K562 (cell line): ENCODE results near the gene GABRA4. TPM values are rescaled to one million over a fixed set of nuclear protein-coding genes. Genes with fewer than 3 reads are reported as not detected.

Experiments
- ATAC-seq: fragments of 200-7000 bp; cut with Tn5 transposase; 3 replicates; pipeline ENCODE4 v1.9.1; 2020; ENCODE audit warnings: moderate library complexity
- BruUV-seq: library from RNA; stranded (reverse); fragments of 400-500 nt; replicated peaks from 2 replicates; lab custom pipeline; 2021; lab: Mats Ljungman, UMichigan
- CTCF ChIA-PET: fragments of 300-600 bp; formaldehyde crosslinking; extraction: SDS; loops from one replicate; lab custom pipeline; 2021; ENCODE audit warnings: low intra/inter-chr PET ratio; lab: Yijun Ruan, JAX
- POLR2A ChIA-PET: fragments of 300-600, 350-650 bp; sonication (Branson Sonifier 250); formaldehyde crosslinking; extraction: SDS; loops from one replicate; lab custom pipeline; 2021; ENCODE audit warnings: antibody characterized with exemption, inconsistent platforms; lab: Yijun Ruan, JAX
- DNase-seq, 4 experiments: peaks; one replicate each; pipeline versions ENCODE4 v3.0.0 to v3.0.0-alpha.2; 2011 to 2018; ENCODE audit warnings: low spot score in 3 of 4, mixed read lengths in 3 of 4; ENCODE audit errors: extremely low read depth in 1 of 4
- FAIRE-seq: peaks from 2 replicates; lab custom pipeline; 2011; peaks lifted over from hg19 to GRCh38; lab: Jason Lieb, UNC
- H2AFZ ChIP-seq: 2 replicates; pipeline ENCODE4 v1.6.0; 2011; ENCODE audit warnings: low read depth, low read length, control low read depth, inconsistent platforms
- H3K27ac ChIP-seq: fragments of 200-600 bp; 3 replicates; pipeline ENCODE4 v1.8.0; 2011; ENCODE audit warnings: low read depth, mild to moderate bottlenecking, control low read depth, inconsistent platforms, low read length, moderate library complexity, mixed read lengths; ENCODE audit errors: extremely low read depth
- H3K27me3 ChIP-seq, 2 experiments: fragments of 300-600 bp in 1 of 2; 2 replicates in 1 of 2; 3 replicates in 1 of 2; pipeline versions ENCODE4 v1.6.0 to v1.8.0; 2011; ENCODE audit warnings: inconsistent platforms in 2 of 2, low read length in 2 of 2, mild to moderate bottlenecking in 1 of 2, mixed read lengths in 1 of 2, moderate library complexity in 1 of 2; ENCODE audit not compliant: control insufficient read depth in 2 of 2, insufficient read depth in 2 of 2
- H3K36me3 ChIP-seq: fragments of 300-600 bp; 3 replicates; pipeline ENCODE4 v1.8.0; 2011; ENCODE audit warnings: mild to moderate bottlenecking, low read length, inconsistent platforms; ENCODE audit not compliant: control insufficient read depth, insufficient read depth
- H3K4me1 ChIP-seq, 2 experiments: fragments of 200-600 bp in 1 of 2; replicated peaks in 1 of 2; 2 replicates in 1 of 2; 3 replicates in 1 of 2; pipeline versions ENCODE4 v1.5.1 to v1.8.0; 2011; ENCODE audit warnings: inconsistent platforms in 2 of 2, low read length in 2 of 2, mild to moderate bottlenecking in 1 of 2, mixed read lengths in 1 of 2, moderate library complexity in 1 of 2; ENCODE audit not compliant: control insufficient read depth in 2 of 2, insufficient read depth in 2 of 2
- H3K4me2 ChIP-seq: 2 replicates; pipeline ENCODE4 v1.6.1; 2011; ENCODE audit warnings: low read length, control low read depth, inconsistent platforms, mixed read lengths; ENCODE audit not compliant: insufficient read depth
- H3K4me3 ChIP-seq: fragments of 200-600 bp; sonication (generic), shearing (Covaris generic); 2 replicates; pipeline ENCODE4 v1.5.1; 2016; ENCODE audit warnings: control low read depth, inconsistent platforms
- H3K79me2 ChIP-seq: fragments of 200-600 bp; 3 replicates; pipeline ENCODE4 v1.8.0; 2011; ENCODE audit warnings: low read length, inconsistent platforms; ENCODE audit not compliant: control insufficient read depth, insufficient read depth
- H3K9ac ChIP-seq, 2 experiments: 2 replicates each; pipeline versions ENCODE4 v1.6.0 to v1.6.1; 2011; ENCODE audit warnings: low read depth in 2 of 2, low read length in 2 of 2, control low read depth in 1 of 2, inconsistent platforms in 1 of 2, mild to moderate bottlenecking in 1 of 2, mixed read lengths in 1 of 2; ENCODE audit not compliant: insufficient read depth in 1 of 2
- H3K9me1 ChIP-seq: one replicate; pipeline ENCODE4 v1.6.0; 2011; ENCODE audit warnings: inconsistent platforms, mild to moderate bottlenecking, low read length, moderate library complexity; ENCODE audit not compliant: control insufficient read depth, insufficient read depth
- H3K9me3 ChIP-seq: replicated peaks from 2 replicates; pipeline ENCODE4 v1.5.1; 2011; ENCODE audit warnings: low read depth, low read length, inconsistent platforms; ENCODE audit not compliant: control insufficient read depth, insufficient read depth
- H4K20me1 ChIP-seq: replicated peaks from 2 replicates; pipeline ENCODE4 v1.6.1; 2011; ENCODE audit warnings: low read length, inconsistent platforms, mixed read lengths; ENCODE audit not compliant: control insufficient read depth, insufficient read depth
- DMBX1 ChIP-seq: fragments of 250-450 bp; sonication (Bioruptor Pico); IDR thresholded peaks from 2 replicates; pipeline ENCODE4 v1.8.0; 2022; ENCODE audit warnings: inconsistent platforms, mild to moderate bottlenecking, moderate library complexity, borderline replicate concordance
- GTF2A2 ChIP-seq: IDR thresholded peaks from 2 replicates; pipeline ENCODE4 v1.6.1; 2016; ENCODE audit warnings: mild to moderate bottlenecking, missing genetic modification characterization, missing compliant biosample characterization
- MAZ ChIP-seq, 2 experiments: fragments of 450-650 bp in 1 of 2; sonication (generic) in 1 of 2; formaldehyde crosslinking; IDR thresholded peaks in 1 of 2; conservative IDR thresholded peaks in 1 of 2; 2 replicates each; pipeline versions ENCODE4 v1.4.0 to v1.5.0; 2020; ENCODE audit warnings: mild to moderate bottlenecking in 1 of 2, missing genetic modification reagents in 1 of 2
- RB1 ChIP-seq: fragments of 450-650 bp; IDR thresholded peaks from 2 replicates; pipeline ENCODE4 v1.6.1; 2017; ENCODE audit warnings: low read depth, mild to moderate bottlenecking
- WGBS: fragments of 100-300 bp; shearing (Covaris generic); methylation state at CpG from one replicate; pipeline ENCODE4 v1.1.6; 2016; ENCODE audit warnings: low coverage, mixed read lengths; ENCODE audit not compliant: insufficient coverage; ENCODE audit errors: missing lambda C conversion rate; 5-methylcytosine and 5-hydroxymethylcytosine counted together
- in situ Hi-C: fragments of 300-500 bp; cut with MboI; formaldehyde crosslinking; loops from 4 replicates; pipeline ENCODE4 v1.15.0; 2018; ENCODE audit warnings: inconsistent platforms, mixed read lengths
- intact Hi-C: fragments of 100-400 bp; cut with micrococcal nuclease; formaldehyde crosslinking; loops from 2 replicates; pipeline ENCODE4 v1.14.2; 2022
- polyA plus RNA-seq, 8 experiments: library from polyadenylated mRNA; depleted of rRNA in 4 of 8; stranded (reverse) in 5 of 8; unstranded in 3 of 8; fragments of >200 nt; fragmentation: Nextera tagmentation in 2 of 8; fragmentation: Illumina TruSeq in 1 of 8; extraction: Ambion mirVana in 2 of 8; extraction: Trizol in 1 of 8; gene quantifications; 2 replicates each; pipeline versions ENCODE4 v1.2.1 to v1.2.3, GENCODE V29; 2011 to 2014; ENCODE audit warnings: inconsistent platforms in 1 of 8, missing spikeins in 1 of 8
- total RNA-seq, 7 experiments: library from RNA; depleted of rRNA in 6 of 7; stranded (reverse); fragments of >200 nt in 6 of 7; fragmentation: Illumina TruSeq in 2 of 7; extraction: Trizol in 2 of 7; gene quantifications; 2 replicates each; pipeline versions ENCODE4 v1.2.1 to v1.2.3, GENCODE V29; 2011 to 2021; ENCODE audit warnings: low replicate concordance in 1 of 7
- TF ChIP-seq, protein P1 (sequence below): fragments of 450-650 bp; IDR thresholded peaks from one replicate; pipeline ENCODE4 v1.6.1; 2018; ENCODE audit warnings: mild to moderate bottlenecking, moderate library complexity; ENCODE audit not compliant: partially characterized antibody

Gene GABRA4
- total and polyA plus RNA-seq, 9 of the 15 experiments (the other 6 are each of a cell fraction or from before 2014, with no cell fraction given), result not detected

DNA sequence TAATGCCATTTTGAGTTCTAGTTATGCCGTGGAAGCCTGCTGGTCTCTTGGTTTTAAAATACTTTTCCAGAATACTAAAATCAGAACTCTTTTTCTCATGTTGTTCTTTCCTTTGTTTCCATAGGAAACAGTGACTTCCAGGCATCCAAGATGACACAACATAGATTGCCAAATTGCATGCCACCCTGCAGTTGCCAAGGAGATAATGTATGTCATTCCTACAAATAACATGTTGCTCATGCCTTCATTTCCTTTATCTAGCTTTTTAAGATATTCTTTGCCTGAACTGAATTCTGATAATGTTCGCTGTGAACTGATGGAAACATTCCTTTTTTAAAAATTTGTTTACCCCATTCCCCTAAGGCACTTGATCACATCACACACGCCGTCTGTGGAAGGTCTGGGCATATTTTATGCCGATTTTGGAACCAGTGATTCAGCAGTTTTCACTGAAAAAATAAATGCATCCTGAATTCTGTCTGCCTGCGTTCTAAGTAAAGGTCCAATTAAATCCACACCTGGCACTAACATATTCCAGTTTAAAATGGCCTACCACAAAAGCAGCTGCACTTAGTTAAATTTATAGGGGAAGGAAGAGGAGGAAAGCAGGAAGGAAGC, 46.4 kb downstream of the GABRA4 start:
- no peaks in the 10 kb centered on the region for H3K9me1 ChIP-seq
- POLR2A ChIA-PET, result no interaction called here
- DNase-seq (no peak), FAIRE-seq (no peak)
- TF ChIP-seq, protein P1, sequence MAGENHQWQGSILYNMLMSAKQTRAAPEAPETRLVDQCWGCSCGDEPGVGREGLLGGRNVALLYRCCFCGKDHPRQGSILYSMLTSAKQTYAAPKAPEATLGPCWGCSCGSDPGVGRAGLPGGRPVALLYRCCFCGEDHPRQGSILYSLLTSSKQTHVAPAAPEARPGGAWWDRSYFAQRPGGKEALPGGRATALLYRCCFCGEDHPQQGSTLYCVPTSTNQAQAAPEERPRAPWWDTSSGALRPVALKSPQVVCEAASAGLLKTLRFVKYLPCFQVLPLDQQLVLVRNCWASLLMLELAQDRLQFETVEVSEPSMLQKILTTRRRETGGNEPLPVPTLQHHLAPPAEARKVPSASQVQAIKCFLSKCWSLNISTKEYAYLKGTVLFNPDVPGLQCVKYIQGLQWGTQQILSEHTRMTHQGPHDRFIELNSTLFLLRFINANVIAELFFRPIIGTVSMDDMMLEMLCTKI, result no peak
- no peak for TF ChIP-seq DMBX1
- no peak for TF ChIP-seq GTF2A2 (tag)
- TF ChIP-seq MAZ (CRISPR knock-in tag; conservative IDR thresholded peaks at IDR 0.05 in 1 of 2, IDR thresholded peaks at IDR 0.05 in 1 of 2), result no peak
- TF ChIP-seq RB1, result no peak
- TF ChIP-seq, all 486 proteins: peak for 0
- Histone ChIP-seq H3K4me3 (no peak overlapping the region), H4K20me1 (no peaks in the 10 kb centered on the region), H3K27me3 (no peaks in the 10 kb centered on the region), H3K27ac (no peak overlapping the region), H3K4me2 (no peak overlapping the region), H3K79me2 (no peaks in the 10 kb centered on the region), H3K4me1 (no peaks in the 10 kb centered on the region), H3K9ac (no peak overlapping the region), H2AFZ (no peak overlapping the region), H3K36me3 (no peaks in the 10 kb centered on the region), H3K9me3 (no peaks in the 10 kb centered on the region)
- BruUV-seq, result no TSS peak
- in situ Hi-C loops (no loop called here), intact Hi-C loops (no loop called here)
- CTCF ChIA-PET, result no interaction called here
- ATAC-seq, result no peak
- 1% methylated on average over 6 of the region's 6 CpGs for WGBS
